HCT116 (cell line): ENCODE results near the gene GAS2. TPM values are rescaled to one million over a fixed set of nuclear protein-coding genes. Genes with fewer than 3 reads are reported as not detected.

Source experiments
- ATAC-seq: fragments of 200-7000 bp; cut with Tn5 transposase; 2 replicates; pipeline ENCODE4 v1.9.1; 2020; ENCODE audit warnings: mild to moderate bottlenecking, moderate library complexity
- BruUV-seq: library from RNA; stranded (reverse); fragments of 400-500 nt; replicated peaks from 2 replicates; lab custom pipeline; 2021; lab: Mats Ljungman, UMichigan
- CTCF ChIA-PET: fragments of 300-600 bp; sonication (Branson Sonifier 250); formaldehyde crosslinking; loops from one replicate; lab custom pipeline; 2021; ENCODE audit warnings: antibody characterized with exemption; lab: Charles Lee
- POLR2A ChIA-PET: fragments of 300-600, 350-600 bp; sonication (Branson Sonifier 250); formaldehyde crosslinking; loops from one replicate; lab custom pipeline; 2021; ENCODE audit warnings: antibody characterized with exemption; lab: Charles Lee
- RAD21 ChIA-PET, 2 experiments: fragments of 300-600 bp; sonication (Branson Sonifier 250); formaldehyde crosslinking; loops; one replicate each; lab custom pipeline; 2023; ENCODE audit warnings: low total read pairs in 2 of 2; ENCODE audit not compliant: uncharacterized antibody in 2 of 2, unreplicated experiment in 2 of 2, low non-redundant PET in 1 of 2; lab: Charles Lee
- DNase-seq: peaks from one replicate; pipeline ENCODE4 v3.0.0-alpha.2; 2010; ENCODE audit warnings: low read depth, low spot score
- H2AFZ ChIP-seq: fragments of 200-600 bp; shearing (Covaris generic), sonication (generic); 2 replicates; pipeline ENCODE4 v1.6.1; 2017; ENCODE audit warnings: low read depth, mixed run types, mixed read lengths, antibody characterized with exemption, low read length; ENCODE audit not compliant: poor library complexity, severe bottlenecking
- H3K27ac ChIP-seq: 2 replicates; pipeline ENCODE4 v1.5.1; 2012; ENCODE audit warnings: low read depth, low read length
- H3K27me3 ChIP-seq: fragments of 200-600 bp; sonication (generic); 2 replicates; pipeline ENCODE4 v1.6.1; 2016; ENCODE audit warnings: mixed run types, low read length, mixed read lengths; ENCODE audit not compliant: insufficient read depth
- H3K36me3 ChIP-seq, 2 experiments: fragments of 200-500 bp in 1 of 2; fragments of 200-600 bp in 1 of 2; sonication (Bioruptor generic) in 1 of 2; sonication (generic) in 1 of 2; 2 replicates each; pipeline versions ENCODE4 v1.5.1 to v1.6.1; 2014 to 2016; ENCODE audit warnings: low read length in 2 of 2, inconsistent platforms in 1 of 2, mixed read lengths in 1 of 2, mixed run types in 1 of 2; ENCODE audit not compliant: insufficient read depth in 2 of 2, control insufficient read depth in 1 of 2
- H3K4me1 ChIP-seq, 2 experiments: fragments of 200-600 bp in 1 of 2; sonication (generic) in 1 of 2; 2 replicates each; pipeline versions ENCODE4 v1.5.1 to v1.6.1; 2012 to 2017; ENCODE audit warnings: low read length in 2 of 2, inconsistent platforms in 1 of 2, mild to moderate bottlenecking in 1 of 2, mixed read lengths in 1 of 2, mixed run types in 1 of 2, moderate library complexity in 1 of 2; ENCODE audit not compliant: insufficient read depth in 2 of 2, control insufficient read depth in 1 of 2
- H3K4me2 ChIP-seq: fragments of 200-600 bp; sonication (generic); 2 replicates; pipeline ENCODE4 v1.6.1; 2017; ENCODE audit warnings: mixed run types, low read length, mixed read lengths
- H3K4me3 ChIP-seq, 2 experiments: fragments of 200-600 bp in 1 of 2; sonication (generic) in 1 of 2; replicated peaks in 1 of 2; 2 replicates each; pipeline ENCODE4 v1.5.1; 2011 to 2016; ENCODE audit warnings: low read length in 2 of 2, control low read depth in 1 of 2, low read depth in 1 of 2, mild to moderate bottlenecking in 1 of 2, mixed read lengths in 1 of 2, mixed run types in 1 of 2
- H3K79me2 ChIP-seq: fragments of 200-600 bp; sonication (generic); 2 replicates; pipeline ENCODE4 v1.6.1; 2017; ENCODE audit warnings: mild to moderate bottlenecking, mixed run types, low read length, moderate library complexity, mixed read lengths; ENCODE audit not compliant: insufficient read depth
- H3K9ac ChIP-seq: fragments of 200-600 bp; sonication (generic); 2 replicates; pipeline ENCODE4 v1.6.1; 2016; ENCODE audit warnings: low read length, mixed read lengths
- H3K9me2 ChIP-seq: fragments of 200-600 bp; sonication (generic), shearing (Covaris generic); 2 replicates; pipeline ENCODE4 v1.6.1; 2017; ENCODE audit warnings: mixed run types, mild to moderate bottlenecking, moderate library complexity; ENCODE audit not compliant: insufficient read depth
- H3K9me3 ChIP-seq, 2 experiments: fragments of 200-500 bp in 1 of 2; fragments of 200-600 bp in 1 of 2; sonication (Bioruptor generic) in 1 of 2; sonication (generic) in 1 of 2; 2 replicates each; pipeline ENCODE4 v1.6.1; 2014 to 2017; ENCODE audit warnings: low read length in 2 of 2, mixed read lengths in 2 of 2, inconsistent platforms in 1 of 2, low read depth in 1 of 2, mild to moderate bottlenecking in 1 of 2, mixed run types in 1 of 2, moderate library complexity in 1 of 2; ENCODE audit not compliant: control insufficient read depth in 1 of 2, insufficient read depth in 1 of 2
- H4K20me1 ChIP-seq: fragments of 200-600 bp; sonication (generic), shearing (Covaris generic); 2 replicates; pipeline ENCODE4 v1.6.1; 2017; ENCODE audit warnings: mixed run types, mild to moderate bottlenecking, moderate library complexity; ENCODE audit not compliant: insufficient read depth
- ATF3 ChIP-seq: IDR thresholded peaks from 2 replicates; pipeline ENCODE4 v1.6.1; 2012
- ELF1 ChIP-seq: IDR thresholded peaks from 2 replicates; pipeline ENCODE4 v1.6.1; 2012; ENCODE audit warnings: low read depth, borderline replicate concordance
- MAX ChIP-seq: IDR thresholded peaks from 2 replicates; pipeline ENCODE4 v1.6.1; 2012
- SRF ChIP-seq: IDR thresholded peaks from 2 replicates; pipeline ENCODE4 v1.6.1; 2012; ENCODE audit warnings: low read depth
- YY1 ChIP-seq: IDR thresholded peaks from 2 replicates; pipeline ENCODE4 v1.6.1; 2011; ENCODE audit warnings: low read length, low read depth, moderate library complexity, mild to moderate bottlenecking; ENCODE audit not compliant: insufficient replicate concordance; ENCODE audit errors: extremely low read depth
- ZNF274 ChIP-seq: fragments of 200-500 bp; sonication (Bioruptor generic); IDR thresholded peaks from 2 replicates; pipeline ENCODE4 v1.6.1; 2014; ENCODE audit warnings: mild to moderate bottlenecking, low read depth, low read length, inconsistent platforms
- intact Hi-C: fragments of 100-400 bp; cut with micrococcal nuclease; formaldehyde crosslinking; loops from 2 replicates; pipeline ENCODE4 v1.10.0; 2022
- total RNA-seq: library from RNA; stranded (reverse); gene quantifications from one replicate; pipeline ENCODE4 v1.2.1, GENCODE V29; 2021; ENCODE audit not compliant: unreplicated experiment

Gene GAS2
- total RNA-seq, 1 experiment from 2014 or later: not detected

DNA sequence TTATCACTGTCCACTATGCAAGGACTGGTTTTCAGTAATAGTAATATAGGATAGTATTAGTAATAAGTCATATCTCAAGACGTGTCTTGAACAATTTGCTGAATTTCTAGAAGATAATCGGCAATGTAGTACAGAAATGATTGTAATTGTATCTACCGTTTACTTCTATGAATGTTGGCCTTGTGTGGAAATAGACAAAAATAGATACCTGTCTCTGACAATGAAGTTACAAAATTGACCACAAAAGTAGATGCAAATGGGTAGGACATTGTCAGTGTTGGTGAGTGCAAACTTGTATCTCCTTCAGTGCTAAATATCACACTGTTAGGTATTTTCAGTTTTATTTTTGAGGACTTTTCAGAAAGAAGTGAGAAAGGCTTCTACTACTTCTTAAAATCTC, 120.1 kb downstream of the GAS2 start:
- POLR2A ChIA-PET: no interaction called here

DNA sequence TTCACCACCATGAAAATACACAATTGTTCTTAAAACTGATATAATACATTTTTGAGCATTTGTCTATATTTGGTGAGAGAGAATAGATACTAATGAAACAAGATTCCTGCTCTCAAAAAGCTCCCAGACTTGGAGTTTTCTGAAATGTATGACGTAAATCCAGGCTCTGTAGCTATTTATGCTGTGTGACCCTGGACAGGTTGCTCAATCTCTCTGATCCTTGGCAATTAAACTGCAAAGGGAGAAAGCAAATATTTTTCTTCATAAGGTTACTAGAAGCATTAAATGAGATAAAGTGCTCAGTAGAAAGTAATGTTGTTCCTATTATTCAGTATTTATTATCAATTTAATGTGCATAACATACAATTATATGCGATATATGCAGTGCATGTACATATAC, 120.6 kb downstream of the GAS2 start:
- H4K20me1 ChIP-seq: no peaks in the 10 kb centered on the region
- ATAC-seq: no peak
- CTCF ChIA-PET: interaction anchor here (1.2 kb wide), 1 partner anchor 543 kb away, joined by 6 read pairs; no protein-coding TSS in a partner anchor
- TF ChIP-seq SRF (no peak), ELF1 (no peak), YY1 (no peak)
- RAD21 ChIA-PET: no interaction called here
- POLR2A ChIA-PET: no interaction called here
- no peak overlapping the region for H3K9ac ChIP-seq
- peaks cover 0 to 4% of the 10 kb centered on the region in 2 experiments; a peak in 2 of 4 replicates for H3K4me1 ChIP-seq
- H3K27ac ChIP-seq: no peak overlapping the region
- intact Hi-C loops: loop anchor here (1.0 kb wide), 1 partner anchor 453 kb away; no protein-coding TSS in a partner anchor
- no peak overlapping the region for H3K4me2 ChIP-seq
- H3K4me3 ChIP-seq: no peak overlapping the region
- peaks cover 23% of the 10 kb centered on the region for H3K27me3 ChIP-seq
- H3K9me2 ChIP-seq: no peaks in the 10 kb centered on the region
- H3K9me3 ChIP-seq: no peaks in the 10 kb centered on the region
- no TSS peak for BruUV-seq
- no peak for DNase-seq
- H3K36me3 ChIP-seq: no peaks in the 10 kb centered on the region
- H2AFZ ChIP-seq: no peak overlapping the region
- H3K79me2 ChIP-seq: no peaks in the 10 kb centered on the region

More for the DNA sequence above, 120.1 kb downstream of the GAS2 start:
- CTCF ChIA-PET: no interaction called here
- Histone ChIP-seq H3K36me3 (no peaks in the 10 kb centered on the region), H3K9ac (no peak overlapping the region), H3K9me3 (no peaks in the 10 kb centered on the region), H3K27me3 (peaks cover 23% of the 10 kb centered on the region), H3K9me2 (no peaks in the 10 kb centered on the region), H4K20me1 (no peaks in the 10 kb centered on the region), H3K4me3 (no peak overlapping the region), H3K79me2 (no peaks in the 10 kb centered on the region), H3K4me2 (no peak overlapping the region), H3K27ac (no peak overlapping the region), H2AFZ (no peak overlapping the region), H3K4me1 (no peaks in the 10 kb centered on the region)
- no TSS peak for BruUV-seq
- intact Hi-C loops: no loop called here
- TF ChIP-seq ELF1 (no peak), ZNF274 (no peak), YY1 (no peak), ATF3 (no peak), MAX (no peak)
- DNase-seq (no peak), ATAC-seq (no peak)
- RAD21 ChIA-PET: no interaction called here
